DND-41 (cell line): ENCODE results near the gene SLC25A51.

ENCODE experiments used
- CTCF ChIP-seq: IDR thresholded peaks from 2 replicates; pipeline ENCODE4 v1.5.1; 2012; ENCODE audit warnings: borderline replicate concordance, low read length, moderate library complexity, mild to moderate bottlenecking; ENCODE audit not compliant: poor library complexity, severe bottlenecking; ENCODE audit errors: extremely low read depth
- EZH2 ChIP-seq: IDR thresholded peaks from 3 replicates; pipeline ENCODE4 v1.6.1; 2012; ENCODE audit warnings: borderline replicate concordance, low read depth, mild to moderate bottlenecking, moderate library complexity, low read length, inconsistent platforms; ENCODE audit not compliant: severe bottlenecking

GRCh38 chr9:37931592-37931991 lies 27.7 kb upstream of the SLC25A51 start:
- no peak for TF ChIP-seq EZH2
- no peak for TF ChIP-seq CTCF
